Skeletal muscle satellite cell (primary cell): ENCODE results near the gene SLC25A11.
A peak's percentile ranks its signal among the peaks of the same experiment; 100 is the strongest.

ENCODE experiments used
- H3K27me3 ChIP-seq: 2 replicates; pipeline ENCODE4 v1.7.0; 2013; ENCODE audit warnings: low read length; ENCODE audit not compliant: control insufficient read depth, insufficient read depth
- H3K36me3 ChIP-seq: 2 replicates; pipeline ENCODE4 v1.7.0; 2013; ENCODE audit warnings: mild to moderate bottlenecking, control low read depth, low read length; ENCODE audit not compliant: insufficient read depth
- H3K4me1 ChIP-seq: 2 replicates; pipeline ENCODE4 v1.7.0; 2013; ENCODE audit warnings: low read length; ENCODE audit not compliant: control insufficient read depth, insufficient read depth
- H3K4me2 ChIP-seq: 2 replicates; pipeline ENCODE4 v1.7.0; 2013; ENCODE audit warnings: mild to moderate bottlenecking, low read length
- H3K4me3 ChIP-seq: 2 replicates; pipeline ENCODE4 v1.7.0; 2013; ENCODE audit warnings: low read length
- H3K9ac ChIP-seq: 2 replicates; pipeline ENCODE4 v1.7.0; 2013; ENCODE audit warnings: mild to moderate bottlenecking, low read depth, low read length, moderate library complexity
- H3K9me3 ChIP-seq: replicated peaks from 2 replicates; pipeline ENCODE4 v1.7.0; 2013; ENCODE audit warnings: mild to moderate bottlenecking, control low read depth, low read length

The SLC25A11 gene

DNA sequence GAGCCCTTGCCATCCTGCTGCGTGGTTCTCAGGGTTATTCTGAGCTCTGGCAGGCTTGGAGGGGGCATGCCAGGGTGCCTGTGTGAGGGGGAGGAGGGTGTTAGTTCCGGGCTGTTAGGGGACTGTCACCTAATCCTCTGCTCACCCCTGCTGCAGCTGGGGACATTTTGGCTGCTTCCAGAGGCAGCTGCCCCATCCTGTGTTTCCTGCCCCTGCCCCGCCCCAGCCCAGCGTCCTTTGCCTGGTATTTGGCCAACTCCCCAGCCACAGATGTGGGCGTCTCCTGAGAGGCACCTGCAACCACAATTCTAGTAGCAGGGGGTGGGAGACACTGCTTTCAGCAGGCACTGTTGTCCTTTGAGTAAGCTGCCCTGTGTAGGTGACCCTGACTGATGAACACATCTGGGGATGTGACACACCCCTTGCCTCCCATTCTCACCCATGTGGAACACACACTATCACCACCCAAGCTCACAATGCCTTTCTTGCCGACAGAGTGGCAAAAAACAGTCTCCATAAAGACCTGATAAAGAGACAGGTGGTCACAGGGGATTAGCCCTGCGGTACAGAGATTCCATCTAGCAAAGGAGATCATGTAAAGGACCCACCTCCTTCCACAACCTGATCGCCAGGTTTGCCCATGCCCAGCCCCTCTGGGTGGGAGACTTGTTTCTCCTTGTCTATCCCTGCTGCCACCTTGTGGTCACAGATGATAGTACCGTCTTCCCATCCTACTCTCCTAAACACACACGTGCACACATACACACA is 36.6 kb downstream of the SLC25A11 start, which contains the start of gene CHRNE:
Gene CHRNE, minus strand, starts transcription at position 48 of the 768 bp plus-strand sequence. Its CDS starts 35 bp downstream, at position 13.
- no peaks in the 10 kb centered on the region for H3K9me3 ChIP-seq
- H3K27me3 ChIP-seq: peaks cover 3% of the 10 kb centered on the region
- peaks cover 5% of the 10 kb centered on the region for H3K36me3 ChIP-seq
- no peak within 1 kb of the TSS for H3K4me3 ChIP-seq
- H3K4me1 ChIP-seq: peaks cover 14% of the 10 kb centered on the region
- H3K4me2 ChIP-seq: peak within 1 kb of the TSS; percentile 48
- no peak within 1 kb of the TSS for H3K9ac ChIP-seq

DNA sequence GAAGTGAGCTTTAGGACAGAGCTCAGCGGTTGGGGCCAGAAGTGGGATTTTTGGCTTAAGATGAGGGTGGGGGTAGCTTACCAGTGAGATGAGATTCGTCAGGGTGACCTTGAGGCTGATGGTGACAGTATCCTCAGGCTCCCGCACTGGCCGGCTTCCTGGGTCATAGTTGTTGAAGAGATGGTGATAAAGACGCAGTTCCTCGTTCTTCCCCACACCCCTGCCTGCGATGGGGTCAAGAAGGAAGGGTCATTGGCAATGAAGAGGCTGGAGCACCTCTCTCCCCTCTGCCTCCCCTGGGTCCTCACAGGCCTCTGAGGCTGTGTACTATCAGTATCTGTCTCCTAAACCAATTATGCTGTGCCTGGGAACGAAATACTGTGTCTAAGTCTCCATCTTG is 37.3 kb downstream of the SLC25A11 start:
- H3K4me1 ChIP-seq: peaks cover 14% of the 10 kb centered on the region
- no peak overlapping the region for H3K4me2 ChIP-seq
- H3K9me3 ChIP-seq: no peaks in the 10 kb centered on the region
- H3K4me3 ChIP-seq: no peak overlapping the region
- no peak overlapping the region for H3K9ac ChIP-seq
- H3K36me3 ChIP-seq: peaks cover 5% of the 10 kb centered on the region
- H3K27me3 ChIP-seq: peaks cover 3% of the 10 kb centered on the region

DNA sequence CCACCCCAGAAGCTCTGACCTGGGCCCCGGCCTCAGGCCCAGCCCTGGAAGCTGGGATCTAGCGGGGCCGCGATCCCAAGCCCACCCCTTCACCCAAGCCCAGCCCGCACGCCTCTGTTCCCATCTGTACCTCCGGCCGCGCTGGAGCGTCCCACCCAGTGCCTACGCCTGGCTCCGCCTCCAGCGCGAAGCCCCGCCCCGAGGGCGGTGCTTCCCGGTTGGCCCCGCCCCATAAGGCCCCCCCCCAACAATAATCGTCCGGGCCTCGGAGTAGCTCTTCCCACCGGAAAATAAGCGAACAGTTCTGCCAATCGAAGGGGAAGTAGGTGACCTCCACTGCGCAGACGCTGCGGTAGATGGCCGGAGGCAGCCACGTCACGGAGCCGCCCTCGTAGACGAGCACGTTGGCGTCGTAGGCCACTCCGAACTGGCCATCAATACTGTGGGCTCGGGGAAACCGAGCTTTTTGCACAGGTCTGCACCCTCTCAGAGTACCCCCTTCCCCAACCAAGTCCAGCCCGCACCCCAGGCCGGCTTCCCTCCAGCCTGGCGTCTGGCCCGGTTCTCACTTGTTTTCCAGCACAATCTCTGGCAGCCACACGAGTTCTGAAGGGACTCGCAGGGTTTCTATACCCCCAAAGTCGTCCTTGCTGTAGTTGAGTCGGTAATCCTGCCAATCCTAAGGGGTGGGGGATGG is 38.0 kb downstream of the SLC25A11 start:
- Histone ChIP-seq H3K9ac (no peak overlapping the region), H3K36me3 (peaks cover 12% of the 10 kb centered on the region), H3K4me3 (no peak overlapping the region), H3K4me2 (no peak overlapping the region), H3K27me3 (peaks cover 3% of the 10 kb centered on the region), H3K9me3 (no peaks in the 10 kb centered on the region), H3K4me1 (peaks cover 14% of the 10 kb centered on the region)

DNA sequence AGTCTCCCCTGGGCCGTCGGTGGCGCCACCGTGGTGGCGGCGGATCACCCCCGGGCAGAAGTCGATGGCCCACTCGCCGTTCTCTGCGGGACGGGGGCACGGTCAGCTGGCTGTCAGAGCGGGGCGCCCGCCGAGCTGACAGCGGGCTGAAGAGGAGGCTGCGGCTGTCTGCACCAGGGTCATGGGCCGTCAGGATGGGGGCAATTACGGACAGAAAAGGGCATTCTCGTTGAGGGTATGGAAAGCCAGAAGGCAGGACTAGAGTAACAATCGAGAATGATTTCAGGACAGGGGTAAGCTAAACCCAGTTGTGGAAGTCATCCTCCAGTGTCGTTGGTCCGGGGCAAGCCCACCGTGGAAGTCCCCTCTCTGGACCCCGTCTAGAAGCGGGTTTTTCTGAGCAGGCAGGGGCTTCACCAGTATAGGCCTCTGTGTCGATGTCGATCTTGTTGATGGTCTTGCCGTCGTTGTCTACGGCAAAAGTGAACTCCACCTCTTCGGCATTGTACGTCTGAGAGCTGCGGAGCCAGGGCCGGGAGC is 38.7 kb downstream of the SLC25A11 start:
- Histone ChIP-seq H3K4me3 (no peak overlapping the region), H3K36me3 (peaks cover 18% of the 10 kb centered on the region), H3K9me3 (no peaks in the 10 kb centered on the region), H3K27me3 (peaks cover 3% of the 10 kb centered on the region), H3K4me1 (peaks cover 14% of the 10 kb centered on the region), H3K9ac (no peak overlapping the region), H3K4me2 (no peak overlapping the region)

- Histone ChIP-seq H3K9ac (no peak overlapping the region), H3K4me3 (no peak overlapping the region), H3K4me2 (no peak overlapping the region), H3K4me1 (peaks cover 14% of the 10 kb centered on the region), H3K9me3 (no peaks in the 10 kb centered on the region), H3K27me3 (no peaks in the 10 kb centered on the region), H3K36me3 (peaks cover 25% of the 10 kb centered on the region)
Observed at GRCh38 chr17:4900231-4901107, 39.4 kb downstream of the SLC25A11 start.

DNA sequence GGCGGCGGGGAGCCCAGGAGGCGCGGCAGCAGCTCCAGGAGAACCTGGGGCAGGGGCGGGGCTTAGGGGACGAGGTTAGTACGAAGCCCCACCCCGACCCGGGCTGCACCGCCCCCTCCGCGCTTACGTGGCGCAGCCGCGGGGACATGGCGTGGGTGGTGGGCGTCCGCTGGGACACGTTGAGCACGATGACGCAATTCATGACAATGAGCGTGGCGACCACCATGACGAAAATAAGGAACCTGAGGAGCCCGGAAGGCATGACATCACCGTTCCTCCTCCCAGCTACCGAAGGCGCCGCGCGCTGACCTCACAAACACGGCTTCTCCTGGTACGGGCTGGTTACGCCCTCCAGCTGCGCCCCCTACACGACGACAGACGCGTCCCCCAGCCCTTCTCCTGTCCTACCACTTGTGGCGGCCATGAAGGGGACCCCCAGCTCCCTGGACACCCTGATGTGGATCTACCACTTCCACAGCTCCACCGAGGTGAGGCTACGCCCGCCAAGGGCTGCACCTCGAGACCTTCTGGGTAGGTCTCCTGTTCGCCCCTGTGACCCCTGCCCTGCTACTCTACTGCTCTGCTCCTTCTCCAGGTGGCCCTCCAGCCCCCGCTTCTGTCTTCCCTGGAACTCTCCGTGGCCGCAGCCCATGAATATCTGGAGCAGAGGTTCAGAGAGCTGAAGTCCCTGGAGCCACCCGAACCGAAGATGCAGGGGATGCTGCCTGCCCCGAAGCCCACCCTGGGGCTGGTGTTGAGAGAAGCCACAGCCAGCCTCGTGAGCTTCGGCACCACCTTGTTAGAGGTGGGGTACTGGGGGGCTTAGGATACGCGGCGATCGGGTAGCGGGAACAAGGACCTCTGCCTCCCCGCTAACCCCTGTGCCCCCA is 40.3 kb downstream of the SLC25A11 start, which contains the start of gene C17orf107:
Gene C17orf107, plus strand, starts transcription at position 196 of the 890 bp plus-strand sequence. Its CDS starts 227 bp downstream, at position 423.
- Histone ChIP-seq H3K9me3 (no peaks in the 10 kb centered on the region), H3K4me3 (peak within 1 kb of the TSS; percentile 39), H3K27me3 (no peaks in the 10 kb centered on the region), H3K4me2 (peak within 1 kb of the TSS; percentile 7), H3K4me1 (peaks cover 14% of the 10 kb centered on the region), H3K9ac (peak within 1 kb of the TSS; percentile 52), H3K36me3 (peaks cover 34% of the 10 kb centered on the region)

DNA sequence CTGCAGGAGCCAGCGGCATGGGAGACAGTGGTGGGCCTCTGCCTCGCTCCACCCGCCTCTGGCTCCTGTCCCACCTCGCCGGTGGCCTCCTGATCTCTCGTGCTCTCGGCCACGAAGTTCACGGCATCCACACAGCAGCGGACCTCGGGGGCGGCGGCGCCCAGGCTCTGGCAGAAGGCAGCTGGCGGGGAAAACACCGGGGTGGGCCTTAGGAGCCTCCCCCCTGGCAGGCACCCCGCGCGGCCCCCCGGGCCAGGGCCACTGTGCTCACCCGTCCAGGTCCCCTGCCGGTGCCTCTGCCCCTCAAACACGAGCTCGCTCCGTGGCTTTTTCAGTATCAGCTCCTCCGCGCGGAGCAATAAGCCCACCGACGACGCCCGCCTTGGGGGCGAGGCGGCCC is 40.9 kb downstream of the SLC25A11 start:
- H3K9me3 ChIP-seq: no peaks in the 10 kb centered on the region
- H3K4me1 ChIP-seq: peaks cover 14% of the 10 kb centered on the region
- no peaks in the 10 kb centered on the region for H3K27me3 ChIP-seq
- H3K36me3 ChIP-seq: peaks cover 40% of the 10 kb centered on the region
- peak overlapping the region; percentile 7 for H3K4me2 ChIP-seq
- H3K4me3 ChIP-seq: peak overlapping the region; percentile 39
- peak overlapping the region; percentile 52 for H3K9ac ChIP-seq

GRCh38 chr17:4898351-4898750 is 41.5 kb downstream of the SLC25A11 start:
- no peaks in the 10 kb centered on the region for H3K27me3 ChIP-seq
- H3K9ac ChIP-seq: no peak overlapping the region
- H3K4me2 ChIP-seq: no peak overlapping the region
- peaks cover 12% of the 10 kb centered on the region for H3K4me1 ChIP-seq
- H3K4me3 ChIP-seq: no peak overlapping the region
- no peaks in the 10 kb centered on the region for H3K9me3 ChIP-seq
- peaks cover 44% of the 10 kb centered on the region for H3K36me3 ChIP-seq

- H3K9ac ChIP-seq: no peak overlapping the region
- no peaks in the 10 kb centered on the region for H3K9me3 ChIP-seq
- H3K27me3 ChIP-seq: no peaks in the 10 kb centered on the region
- peaks cover 50% of the 10 kb centered on the region for H3K36me3 ChIP-seq
- H3K4me3 ChIP-seq: no peak overlapping the region
- peaks cover 6% of the 10 kb centered on the region for H3K4me1 ChIP-seq
- H3K4me2 ChIP-seq: no peak overlapping the region
Observed at GRCh38 chr17:4897785-4898184, 42.1 kb downstream of the SLC25A11 start.

GRCh38 chr17:4897198-4897687 is 42.6 kb downstream of the SLC25A11 start:
- H3K4me2 ChIP-seq: no peak overlapping the region
- H3K36me3 ChIP-seq: peaks cover 52% of the 10 kb centered on the region
- no peaks in the 10 kb centered on the region for H3K27me3 ChIP-seq
- no peak overlapping the region for H3K4me3 ChIP-seq
- no peak overlapping the region for H3K9ac ChIP-seq
- no peaks in the 10 kb centered on the region for H3K9me3 ChIP-seq
- peaks cover 5% of the 10 kb centered on the region for H3K4me1 ChIP-seq
